Measurements from ENCODE around the gene PLXDC2.

PLXDC2 gene

GRCh38 chr10:20114179-20114578, 297.9 kb downstream of the PLXDC2 start:
- TF ChIP-seq CTCF (conservative IDR thresholded peaks at IDR 0.05), result no peak
- H3K27ac ChIP-seq, result no peak overlapping the region

DNA sequence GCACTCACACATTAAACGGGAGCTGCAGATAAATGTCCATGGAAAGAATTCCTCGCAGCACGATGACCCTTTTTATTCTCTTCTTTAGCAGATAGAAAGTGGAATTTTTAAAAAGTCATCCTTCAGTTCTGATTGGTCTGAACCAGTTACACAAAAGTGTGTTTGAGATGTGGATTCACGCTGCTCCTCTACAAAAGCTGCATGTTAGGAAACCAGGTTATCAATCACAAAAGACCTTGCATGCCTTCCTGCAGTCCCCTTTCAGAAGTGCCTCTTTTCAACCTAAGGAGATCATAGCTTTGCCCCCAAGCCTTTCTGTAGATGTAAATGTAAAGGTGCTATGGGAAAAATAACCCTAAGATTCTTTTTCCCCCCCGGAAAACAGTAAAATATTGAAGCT, 299.7 kb downstream of the PLXDC2 start:
- H3K27ac ChIP-seq, result no peak overlapping the region
- no peak for TF ChIP-seq CTCF (conservative IDR thresholded peaks at IDR 0.05)

DNA sequence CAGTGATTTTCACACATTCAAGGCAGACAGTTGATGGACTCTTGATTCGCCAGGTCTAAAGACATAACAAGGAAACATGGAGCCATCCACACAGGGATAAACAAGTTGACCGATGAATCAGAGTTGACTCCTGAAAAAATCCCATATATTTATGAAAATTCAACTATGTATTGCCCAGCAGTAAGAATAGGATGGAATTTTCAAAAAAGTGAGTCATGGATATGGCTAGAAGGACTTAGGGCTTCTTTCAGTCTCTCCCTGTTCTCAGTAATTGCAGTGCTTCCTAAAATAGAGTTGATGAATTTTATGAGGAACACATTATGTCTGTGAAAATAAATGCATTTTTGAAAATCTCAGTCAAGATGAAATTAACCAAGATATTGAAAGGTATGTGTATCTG, 301.2 kb downstream of the PLXDC2 start:
- TF ChIP-seq CTCF (conservative IDR thresholded peaks at IDR 0.05), result no peak
- H3K27ac ChIP-seq, result no peak overlapping the region

DNA sequence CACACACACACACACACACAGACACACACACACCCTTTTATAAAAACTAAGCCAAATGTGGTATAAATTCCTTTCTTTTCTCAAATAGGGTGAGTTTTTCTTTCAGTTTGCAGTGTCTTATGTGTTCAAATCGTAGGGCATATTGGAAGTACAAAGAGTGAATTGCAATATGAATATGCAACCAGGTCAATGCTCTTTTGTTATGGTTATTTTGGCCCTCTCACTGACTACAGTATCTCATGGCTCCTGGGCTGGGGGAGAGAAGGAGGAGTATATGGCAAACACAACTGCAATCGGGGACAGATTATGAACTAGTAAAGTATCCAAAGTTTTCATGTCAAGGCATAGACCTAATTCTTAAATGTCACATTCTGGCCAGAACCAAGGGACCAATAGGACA, 301.9 kb downstream of the PLXDC2 start:
- H3K27ac ChIP-seq, result no peak overlapping the region
- no peak for TF ChIP-seq CTCF (conservative IDR thresholded peaks at IDR 0.05)

GRCh38 chr10:20128811-20129210, 312.6 kb downstream of the PLXDC2 start:
- no peak overlapping the region for H3K27ac ChIP-seq
- TF ChIP-seq CTCF (conservative IDR thresholded peaks at IDR 0.05), result no peak

DNA sequence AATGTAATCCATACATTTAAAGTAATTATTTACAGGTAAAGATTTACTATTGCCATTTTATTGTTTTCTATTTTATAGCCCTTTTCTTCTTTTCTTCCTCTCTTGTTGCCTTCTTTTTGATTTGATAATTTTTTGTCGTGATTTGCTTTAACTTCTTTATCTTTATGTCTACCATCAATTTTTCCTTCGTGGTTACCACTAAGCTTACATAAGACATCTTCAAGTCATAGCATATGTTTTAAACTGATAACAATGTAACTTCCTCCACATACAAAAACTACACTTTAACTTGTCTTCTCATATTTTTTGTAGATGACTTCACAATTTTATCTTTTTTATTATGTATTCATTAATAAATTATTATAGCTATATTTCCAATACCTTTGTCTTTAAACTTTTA, 316.6 kb downstream of the PLXDC2 start:
- no peak overlapping the region for H3K27ac ChIP-seq
- no peak for TF ChIP-seq CTCF (conservative IDR thresholded peaks at IDR 0.05)

DNA sequence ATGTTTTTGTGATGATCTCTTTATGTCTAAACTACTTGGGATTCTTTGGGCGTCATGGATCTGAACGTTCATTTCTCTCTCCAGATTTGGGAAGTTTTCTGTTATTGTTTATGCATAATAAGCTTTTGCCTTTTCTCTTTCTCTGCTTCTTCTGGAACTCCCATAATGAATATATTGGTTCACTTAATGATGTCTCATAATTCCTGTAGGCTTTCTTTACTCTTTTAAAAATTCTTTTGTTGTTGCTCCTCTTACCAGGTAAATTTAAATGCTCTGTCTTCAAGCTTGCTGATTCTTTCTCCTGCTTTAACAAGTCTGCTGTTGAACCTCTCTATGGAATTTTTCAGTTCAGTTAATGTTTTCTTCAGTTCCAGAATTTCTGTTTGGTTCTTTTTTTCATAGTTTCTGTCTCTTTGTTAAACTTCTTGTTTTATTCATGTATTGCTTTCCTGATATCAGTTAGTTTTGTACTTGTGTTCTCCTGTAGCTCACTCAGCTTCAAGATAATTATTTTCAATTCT, 317.5 kb downstream of the PLXDC2 start:
- no peak overlapping the region for H3K27ac ChIP-seq
- TF ChIP-seq CTCF (conservative IDR thresholded peaks at IDR 0.05), result no peak

DNA sequence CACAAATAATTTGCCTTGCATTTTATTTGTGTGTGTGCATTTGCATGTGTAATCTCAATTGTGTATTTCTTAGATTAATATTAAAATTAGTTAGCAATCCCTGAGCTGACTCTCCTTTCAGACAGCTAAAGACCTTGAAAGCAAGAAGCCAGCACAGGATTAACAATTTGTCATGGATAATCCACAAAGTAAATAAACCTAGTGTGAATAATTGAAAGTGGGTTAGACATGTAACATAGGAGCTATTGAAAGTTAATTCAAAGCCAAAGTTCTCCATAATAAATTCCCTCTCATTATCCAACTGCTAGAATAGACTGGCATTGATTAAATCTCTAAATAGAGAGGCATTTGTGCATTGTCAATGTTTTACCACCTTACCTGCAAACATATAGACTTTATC, 326.1 kb downstream of the PLXDC2 start:
- H3K27ac ChIP-seq, result no peak overlapping the region

More for the DNA sequence above, 326.1 kb downstream of the PLXDC2 start:
- TF ChIP-seq CTCF (conservative IDR thresholded peaks at IDR 0.05), result no peak
